HG03135 (cell line): Measurements from ENCODE around the gene CHTF8.
A peak's percentile ranks its signal among the peaks of the same experiment; 100 is the strongest.
"Not testable (repeated sequence)": the region's sequence is repeated elsewhere in the genome, so short reads cannot be mapped to it uniquely, and the experiment has no call there.

Experiments used
- ATAC-seq: cut with Tn5 transposase; IDR thresholded peaks from one replicate; pipeline ENCODE4 v1.9.1; 2021; ENCODE audit warnings: mild to moderate bottlenecking, moderate library complexity; ENCODE audit not compliant: unreplicated experiment

Gene CHTF8

GRCh38 chr16:69132424-69133252 lies at the start of gene CHTF8, which contains the start of gene UTP4:
CHTF8 (minus strand) TSS chr16:69132588; CDS start chr16:69121458, 11,130 bp downstream.
UTP4 (plus strand) TSS chr16:69132649; CDS start chr16:69133460, 811 bp downstream.
- peak; percentile 91 for ATAC-seq

GRCh38 chr16:69180011-69180338 lies 47.6 kb upstream of the CHTF8 start:
- no peak for ATAC-seq

GRCh38 chr16:69179328-69180010 lies 47.1 kb upstream of the CHTF8 start:
- no peak for ATAC-seq

GRCh38 chr16:69176033-69176800 lies 43.8 kb upstream of the CHTF8 start:
- no peak for ATAC-seq

GRCh38 chr16:69171325-69172084 lies 39.1 kb upstream of the CHTF8 start:
- ATAC-seq = no peak

GRCh38 chr16:69169607-69170352 lies 37.4 kb upstream of the CHTF8 start:
- ATAC-seq = no peak

- no peak for ATAC-seq
Observed at GRCh38 chr16:69169051-69169450, 36.7 kb upstream of the CHTF8 start.

GRCh38 chr16:69166946-69167930 lies 34.9 kb upstream of the CHTF8 start:
- no peak for ATAC-seq

- no peak for ATAC-seq
Observed at GRCh38 chr16:69166221-69166833, 33.9 kb upstream of the CHTF8 start.

- no peak for ATAC-seq
Observed at GRCh38 chr16:69165584-69165983, 33.2 kb upstream of the CHTF8 start.

GRCh38 chr16:69160192-69160591 lies 27.8 kb upstream of the CHTF8 start:
- ATAC-seq = no peak

GRCh38 chr16:69157196-69157595 lies 24.8 kb upstream of the CHTF8 start:
- ATAC-seq = no peak

- no peak for ATAC-seq
Observed at GRCh38 chr16:69150146-69150865, 17.9 kb upstream of the CHTF8 start.

GRCh38 chr16:69149621-69150020 lies 17.2 kb upstream of the CHTF8 start:
- ATAC-seq = not testable (repeated sequence)

- no peak for ATAC-seq
Observed at GRCh38 chr16:69145658-69146057, 13.3 kb upstream of the CHTF8 start.

- ATAC-seq = no peak
Observed at GRCh38 chr16:69143116-69143515, 10.7 kb upstream of the CHTF8 start.

- no peak for ATAC-seq
Observed at GRCh38 chr16:69141936-69142335, 9.5 kb upstream of the CHTF8 start.

- no peak for ATAC-seq
Observed at GRCh38 chr16:69141014-69141413, 8.6 kb upstream of the CHTF8 start.
